Spinal cord (tissue), 10 donors: ENCODE data around the gene FAM120A. TPM values are rescaled to one million over a fixed set of nuclear protein-coding genes. Genes with fewer than 3 reads are reported as not detected.
A peak's percentile ranks its signal among the peaks of the same experiment; 100 is the strongest.

Experiments used
- DNase-seq, 6 donors: peaks; one replicate each; pipeline versions ENCODE4 v3.0.0 to v3.0.0-alpha.2; 2013 to 2015; ENCODE audit warnings: low spot score in 6 of 6, low read depth in 4 of 6
- H3K27ac ChIP-seq: one replicate; pipeline ENCODE4 v1.5.1; 2013; ENCODE audit warnings: low read depth, low read length, control low read depth
- H3K27me3 ChIP-seq: one replicate; pipeline ENCODE4 v1.6.1; 2013; ENCODE audit warnings: low read length; ENCODE audit not compliant: control insufficient read depth, insufficient read depth
- H3K36me3 ChIP-seq: one replicate; pipeline ENCODE4 v1.6.1; 2013; ENCODE audit warnings: low read length; ENCODE audit not compliant: control insufficient read depth, insufficient read depth
- H3K4me1 ChIP-seq: one replicate; pipeline ENCODE4 v1.6.1; 2013; ENCODE audit warnings: low read length; ENCODE audit not compliant: control insufficient read depth, insufficient read depth
- H3K4me3 ChIP-seq: one replicate; pipeline ENCODE4 v1.5.1; 2013; ENCODE audit warnings: low read depth, low read length, control low read depth
- H3K9me3 ChIP-seq: one replicate; pipeline ENCODE4 v1.6.1; 2013; ENCODE audit warnings: low read length; ENCODE audit not compliant: control insufficient read depth, insufficient read depth
- WGBS: methylation state at CpG from one replicate; pipeline ENCODE4 v1.1.5; 2013; ENCODE audit warnings: missing lambda C conversion rate; ENCODE audit not compliant: insufficient coverage; 5-methylcytosine and 5-hydroxymethylcytosine counted together
- polyA plus RNA-seq, 2 donors: library from polyadenylated mRNA; unstranded; fragments of 120-200 nt; gene quantifications; one replicate each; pipeline ENCODE4 v1.2.1, GENCODE V29; 2013; ENCODE audit not compliant: insufficient read length in 2 of 2
- total RNA-seq, 2 donors: library from RNA; depleted of rRNA in 1 of 2; stranded (reverse); fragments of 120-200 nt in 1 of 2; fragments of >200 nt in 1 of 2; gene quantifications; one replicate each; pipeline versions ENCODE4 v1.2.3 to v1.2.4, GENCODE V29; 2013 to 2014
- donor health status: healthy.

FAM120A gene
- total and polyA plus RNA-seq, 4 donors = 51.3 to 75.4 (median 63.4) TPM

DNA sequence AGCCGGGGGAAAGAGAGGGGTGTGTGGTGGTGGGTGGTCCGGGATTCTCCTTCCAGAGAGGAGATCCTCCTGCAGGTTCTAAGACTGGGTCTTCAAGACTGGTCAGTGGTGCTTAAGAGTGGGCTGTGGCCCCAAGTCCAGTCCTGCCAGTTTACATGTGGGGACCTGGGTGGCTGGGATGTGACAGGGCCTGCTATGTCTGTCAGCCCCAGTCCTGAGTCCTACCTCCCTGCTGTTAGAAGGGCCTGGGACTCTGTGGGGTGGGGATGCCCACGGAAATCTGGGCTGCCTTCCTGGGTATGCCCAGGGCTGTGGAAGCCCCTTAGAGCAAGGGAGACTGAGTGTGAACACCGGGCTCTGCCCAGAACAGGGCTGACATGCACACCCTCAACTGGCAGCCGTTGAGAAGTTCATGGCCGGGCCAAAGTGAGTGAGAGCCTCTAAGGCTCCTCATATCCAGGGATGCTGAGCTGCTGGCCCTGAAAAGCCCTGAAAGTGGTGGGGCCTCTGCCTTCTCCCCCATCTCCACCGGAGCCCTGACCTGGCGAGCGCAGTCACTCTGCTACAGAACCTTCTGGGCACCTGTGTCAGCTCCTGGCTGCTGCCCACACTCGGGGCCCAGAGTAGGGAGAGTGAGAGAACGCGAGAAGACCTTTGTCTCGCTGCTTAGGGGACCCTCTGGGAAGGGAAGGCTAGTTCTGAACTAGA lies 126.6 kb downstream of the FAM120A start:
- peak overlapping the region; percentile 48 for H3K4me3 ChIP-seq
- H3K27ac ChIP-seq = peak overlapping the region; percentile 57
- DNase-seq = peak in 1 of 6 donors; percentile 22
- H3K4me1 ChIP-seq = peaks cover 60% of the 10 kb centered on the region
- H3K9me3 ChIP-seq = no peaks in the 10 kb centered on the region
- H3K36me3 ChIP-seq = peaks cover 6% of the 10 kb centered on the region
- WGBS = 50% methylated on average over 11 of the region's 13 CpGs
- H3K27me3 ChIP-seq = no peaks in the 10 kb centered on the region

GRCh38 chr9:93578844-93579243 lies 127.4 kb downstream of the FAM120A start:
- Histone ChIP-seq H3K4me3 (no peak overlapping the region), H3K36me3 (peaks cover 6% of the 10 kb centered on the region), H3K27me3 (no peaks in the 10 kb centered on the region), H3K9me3 (no peaks in the 10 kb centered on the region), H3K27ac (no peak overlapping the region), H3K4me1 (peaks cover 60% of the 10 kb centered on the region)
- DNase-seq = no peak
- WGBS = 40% methylated on average over 2 of the region's 5 CpGs

DNA sequence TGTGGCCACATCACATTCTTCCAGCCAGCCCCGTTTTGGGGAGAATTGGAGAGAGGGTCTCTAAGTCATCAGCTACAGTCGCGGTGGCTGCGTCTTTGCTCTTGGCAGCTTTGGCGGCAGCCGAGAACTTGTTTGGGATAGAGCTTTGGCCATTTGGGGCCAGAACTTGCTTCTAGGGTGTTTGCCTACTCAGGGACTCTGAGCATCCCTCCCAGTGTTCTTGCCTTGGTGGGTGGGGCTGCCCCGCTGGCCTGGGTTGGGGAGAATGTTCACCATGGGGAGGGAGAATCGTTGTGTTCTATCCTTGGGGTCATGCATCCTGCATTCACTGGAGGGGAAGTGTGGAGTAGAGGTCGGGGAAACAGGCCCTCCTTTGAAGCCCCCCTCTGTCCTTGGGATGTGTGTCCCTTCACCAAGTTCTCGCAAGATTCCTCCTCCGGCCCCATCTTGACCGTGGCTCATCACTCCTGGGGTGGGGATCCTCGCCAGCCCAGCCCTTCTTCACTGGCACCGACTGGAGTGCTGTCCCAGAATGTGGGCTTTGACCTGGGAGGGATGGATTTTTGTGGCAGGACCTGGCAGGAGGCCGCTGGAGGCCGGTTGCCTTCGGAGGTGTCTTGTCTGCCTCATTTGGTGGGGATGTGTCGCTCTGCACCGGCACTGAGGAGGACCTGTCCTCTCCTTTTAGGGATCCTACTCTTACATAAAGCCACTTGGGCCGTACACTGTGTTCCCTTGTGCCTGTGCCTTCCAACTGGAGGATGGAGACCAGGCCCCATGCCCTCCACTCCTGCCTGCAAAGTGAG lies 128.4 kb downstream of the FAM120A start:
- no peak overlapping the region for H3K27ac ChIP-seq
- peaks cover 6% of the 10 kb centered on the region for H3K36me3 ChIP-seq
- H3K4me3 ChIP-seq = no peak overlapping the region
- no peak for DNase-seq
- H3K4me1 ChIP-seq = peaks cover 50% of the 10 kb centered on the region
- H3K27me3 ChIP-seq = no peaks in the 10 kb centered on the region
- no peaks in the 10 kb centered on the region for H3K9me3 ChIP-seq
- WGBS = 81% methylated on average over 12 of the region's 20 CpGs

- H3K27me3 ChIP-seq = no peaks in the 10 kb centered on the region
- peaks cover 6% of the 10 kb centered on the region for H3K36me3 ChIP-seq
- no peak overlapping the region for H3K27ac ChIP-seq
- no peak for DNase-seq
- 65% methylated on average over 10 of the region's 10 CpGs for WGBS
- H3K9me3 ChIP-seq = no peaks in the 10 kb centered on the region
- H3K4me1 ChIP-seq = peaks cover 48% of the 10 kb centered on the region
- no peak overlapping the region for H3K4me3 ChIP-seq
These were observed 129.3 kb downstream of the FAM120A start for GRCh38 chr9:93580654-93581380.

DNA sequence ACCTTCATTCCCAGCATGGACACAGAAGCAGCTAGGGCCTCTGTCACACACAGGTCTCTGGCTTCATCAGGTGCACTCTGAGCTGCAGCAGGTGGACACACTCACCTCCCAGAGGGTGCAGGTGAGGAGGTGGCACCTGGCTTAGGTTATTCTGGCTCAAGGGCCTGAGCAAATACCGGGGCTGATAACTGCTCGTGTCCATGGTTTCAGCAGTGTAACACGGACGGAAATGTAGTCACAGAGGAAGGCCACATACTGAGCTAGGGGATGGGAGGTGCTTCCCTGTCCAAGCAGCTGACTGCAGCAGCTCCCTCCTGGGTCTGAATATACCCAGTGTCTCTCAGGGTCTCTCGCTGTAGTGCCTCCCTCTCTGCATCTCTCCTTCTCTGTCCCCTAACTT lies 130.6 kb downstream of the FAM120A start:
- no peaks in the 10 kb centered on the region for H3K9me3 ChIP-seq
- DNase-seq = no peak
- H3K27me3 ChIP-seq = no peaks in the 10 kb centered on the region
- no peak overlapping the region for H3K27ac ChIP-seq
- peaks cover 60% of the 10 kb centered on the region for H3K4me1 ChIP-seq
- no peak overlapping the region for H3K4me3 ChIP-seq
- 39% methylated on average over 5 of the region's 5 CpGs for WGBS
- H3K36me3 ChIP-seq = peaks cover 6% of the 10 kb centered on the region

DNA sequence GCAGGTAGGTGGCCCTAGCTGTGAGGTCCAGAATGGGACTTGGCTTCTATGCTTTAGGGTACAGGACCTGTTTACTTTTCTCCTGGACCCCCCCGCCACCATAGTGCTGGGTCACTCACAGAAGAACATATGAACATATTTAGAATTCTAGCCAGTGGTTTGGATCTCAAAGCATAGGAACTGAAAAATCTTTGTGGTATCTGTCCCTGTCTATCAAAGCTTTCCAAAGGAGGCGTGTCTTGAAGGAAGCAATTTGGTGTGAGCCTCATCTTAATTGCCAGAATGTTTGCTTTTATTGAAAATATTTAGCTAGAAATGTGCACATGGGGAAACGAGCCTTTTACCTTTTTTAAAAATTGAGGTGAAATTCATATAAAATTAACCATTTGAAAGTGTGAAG lies 131.1 kb downstream of the FAM120A start:
- WGBS = no CpG with 5 or more reads among the region's 3 CpGs
- Histone ChIP-seq H3K27ac (no peak overlapping the region), H3K4me3 (no peak overlapping the region), H3K27me3 (no peaks in the 10 kb centered on the region), H3K4me1 (peaks cover 61% of the 10 kb centered on the region), H3K36me3 (peaks cover 6% of the 10 kb centered on the region), H3K9me3 (no peaks in the 10 kb centered on the region)
- DNase-seq = no peak

DNA sequence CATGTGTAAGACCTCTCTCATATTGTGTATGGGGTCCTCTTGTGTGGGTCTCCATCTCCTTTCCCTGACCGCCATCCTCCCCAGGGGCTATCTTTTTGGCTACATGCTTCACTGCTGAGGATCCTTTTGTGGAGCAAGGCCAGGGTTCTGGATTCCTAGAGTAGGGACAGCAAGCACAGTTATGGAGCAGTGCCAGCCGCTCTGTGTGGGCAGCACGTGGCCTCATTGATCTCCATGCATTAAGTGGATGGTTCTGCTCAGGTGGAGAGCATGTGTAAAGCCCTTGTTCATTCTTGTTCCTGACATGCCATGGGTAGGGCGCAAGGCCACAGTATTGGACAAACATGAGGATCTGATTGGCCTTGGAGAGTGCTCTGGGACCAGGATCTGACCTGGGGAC lies 133.8 kb downstream of the FAM120A start:
- Histone ChIP-seq H3K4me3 (no peak overlapping the region), H3K4me1 (peaks cover 61% of the 10 kb centered on the region), H3K27me3 (no peaks in the 10 kb centered on the region), H3K36me3 (peaks cover 3% of the 10 kb centered on the region), H3K27ac (no peak overlapping the region), H3K9me3 (no peaks in the 10 kb centered on the region)
- WGBS = 78% methylated on average over 4 of the region's 4 CpGs
- DNase-seq = no peak

- DNase-seq = no peak
- H3K4me3 ChIP-seq = no peak overlapping the region
- peaks cover 63% of the 10 kb centered on the region for H3K4me1 ChIP-seq
- H3K36me3 ChIP-seq = peaks cover 6% of the 10 kb centered on the region
- no peaks in the 10 kb centered on the region for H3K9me3 ChIP-seq
- no peak overlapping the region for H3K27ac ChIP-seq
- 96% methylated on average over 2 of the region's 4 CpGs for WGBS
- no peaks in the 10 kb centered on the region for H3K27me3 ChIP-seq
These were observed 134.2 kb downstream of the FAM120A start for GRCh38 chr9:93585695-93586094.

GRCh38 chr9:93586290-93587057 lies 135.0 kb downstream of the FAM120A start:
- H3K4me3 ChIP-seq = no peak overlapping the region
- WGBS = 43% methylated on average over 11 of the region's 13 CpGs
- peak in 2 of 6 donors; percentile 50 to 51 for DNase-seq
- peaks cover 66% of the 10 kb centered on the region for H3K4me1 ChIP-seq
- no peak overlapping the region for H3K27ac ChIP-seq
- no peaks in the 10 kb centered on the region for H3K27me3 ChIP-seq
- H3K9me3 ChIP-seq = no peaks in the 10 kb centered on the region
- peaks cover 8% of the 10 kb centered on the region for H3K36me3 ChIP-seq
